Uterus (tissue), 2 donors: ENCODE results near the gene LDHB.

Experiments used
- CTCF ChIP-seq, 4 experiments: fragments of 200-600 bp in 2 of 4; fragments of 450-650 bp in 2 of 4; sonication (generic) in 2 of 4; IDR thresholded peaks; one replicate each; pipeline ENCODE4 v1.5.1; 2016 to 2019; ENCODE audit warnings: antibody characterized with exemption in 4 of 4, mild to moderate bottlenecking in 2 of 4, moderate library complexity in 1 of 4
- POLR2A ChIP-seq, 2 donors: fragments of 450-650 bp; IDR thresholded peaks; one replicate each; pipeline ENCODE4 v1.6.1; 2016; ENCODE audit warnings: antibody characterized with exemption in 2 of 2, mild to moderate bottlenecking in 1 of 2, moderate library complexity in 1 of 2

- TF ChIP-seq CTCF (IDR thresholded peaks at IDR 0.05) (no peak), POLR2A (IDR thresholded peaks at IDR 0.05) (no peak)
These were observed 49.4 kb downstream of the LDHB start for GRCh38 chr12:21608196-21608595.
